GM18867 (cell line): Measurements from ENCODE around the gene NUP42.
A peak's percentile ranks its signal among the peaks of the same experiment; 100 is the strongest.

Experiments
- ATAC-seq: cut with Tn5 transposase; IDR thresholded peaks from one replicate; pipeline ENCODE4 v1.9.1; 2021; ENCODE audit warnings: mild to moderate bottlenecking, moderate library complexity; ENCODE audit not compliant: unreplicated experiment

Gene NUP42

GRCh38 chr7:23200331-23200730 is 18.5 kb downstream of the NUP42 start:
- no peak for ATAC-seq

GRCh38 chr7:23204241-23204640 is 22.4 kb downstream of the NUP42 start:
- no peak for ATAC-seq

- no peak for ATAC-seq
Measured at GRCh38 chr7:23205577-23205908, 23.7 kb downstream of the NUP42 start.

- ATAC-seq = no peak
Measured at GRCh38 chr7:23205909-23206767, 24.3 kb downstream of the NUP42 start.

DNA sequence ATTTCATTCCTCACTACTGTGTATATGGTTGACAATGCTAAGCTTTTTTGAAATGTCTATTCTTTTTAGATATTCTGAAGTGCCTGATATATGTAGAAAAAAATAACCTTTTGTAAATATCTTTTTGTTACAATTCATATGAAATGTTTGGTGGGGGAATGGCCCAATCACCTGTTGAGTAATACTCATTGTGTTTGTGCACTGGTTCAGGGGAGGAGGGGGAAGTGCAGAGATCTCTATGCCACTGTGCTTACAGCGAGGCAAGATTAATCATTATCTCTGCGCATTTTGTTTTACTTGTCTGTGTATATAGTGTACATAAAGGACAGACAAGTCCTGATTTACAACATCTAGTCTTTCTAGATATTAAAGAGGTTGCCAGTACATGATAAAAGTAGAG is 25.2 kb downstream of the NUP42 start:
- ATAC-seq = no peak

GRCh38 chr7:23207884-23208283 is 26.0 kb downstream of the NUP42 start:
- ATAC-seq = no peak

DNA sequence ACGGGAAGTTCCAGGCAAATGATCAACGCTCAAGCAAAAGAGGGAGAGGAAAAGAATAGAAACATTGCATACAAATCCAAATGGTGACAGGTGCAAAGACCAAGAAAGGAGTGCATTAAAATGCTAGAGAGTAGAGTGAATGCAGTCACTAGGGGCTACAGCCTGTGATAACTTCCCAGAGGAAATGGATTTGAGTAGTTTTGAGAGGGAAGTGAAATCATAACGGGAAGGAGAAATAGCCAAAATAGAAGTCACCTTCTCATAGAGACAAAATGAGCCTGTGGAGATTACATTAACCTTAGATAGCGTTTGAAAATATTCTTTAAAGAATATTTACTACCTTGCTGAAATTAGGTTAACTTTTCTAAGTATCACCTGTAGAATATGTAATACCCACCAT is 26.5 kb downstream of the NUP42 start:
- ATAC-seq = no peak

GRCh38 chr7:23210506-23210905 is 28.7 kb downstream of the NUP42 start:
- no peak for ATAC-seq

DNA sequence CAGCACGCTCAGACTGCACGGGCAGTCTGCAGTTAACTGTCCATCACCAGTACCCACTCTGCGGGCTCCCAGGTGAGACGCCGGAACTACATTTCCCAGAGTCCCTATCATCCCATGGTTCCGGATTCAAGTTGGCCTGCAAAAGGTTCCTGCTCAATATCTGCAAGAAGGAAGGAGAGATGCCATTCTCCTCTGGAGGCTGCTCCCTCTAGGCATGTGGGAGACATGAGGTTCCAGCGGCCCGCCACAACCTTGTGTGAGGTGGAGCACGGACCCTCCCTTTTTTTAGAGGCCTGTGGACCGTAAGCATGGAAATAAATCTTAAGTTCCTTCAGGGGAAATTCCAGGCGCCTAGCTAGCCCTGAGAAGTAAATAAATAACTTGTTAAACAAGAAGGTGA is 29.7 kb downstream of the NUP42 start:
- no peak for ATAC-seq

DNA sequence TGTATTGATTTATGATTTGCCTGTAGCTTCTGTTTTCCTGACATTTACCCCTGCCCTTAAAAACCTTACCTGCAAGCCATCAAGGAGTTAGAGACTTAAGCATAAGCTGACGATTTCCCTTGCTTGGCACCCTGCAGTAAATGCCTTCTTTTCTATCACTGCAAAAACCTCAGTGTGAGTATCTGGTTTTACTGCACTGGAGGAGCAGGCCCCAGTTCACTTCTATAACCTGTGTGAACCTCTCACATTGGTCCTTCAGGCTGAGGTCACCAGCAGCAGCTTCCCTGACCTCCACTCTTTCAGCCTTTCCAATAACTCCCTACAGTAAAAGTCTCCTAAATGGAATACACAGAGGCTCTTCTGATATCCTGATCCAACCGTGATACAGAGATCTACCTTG is 30.5 kb downstream of the NUP42 start:
- no peak for ATAC-seq

DNA sequence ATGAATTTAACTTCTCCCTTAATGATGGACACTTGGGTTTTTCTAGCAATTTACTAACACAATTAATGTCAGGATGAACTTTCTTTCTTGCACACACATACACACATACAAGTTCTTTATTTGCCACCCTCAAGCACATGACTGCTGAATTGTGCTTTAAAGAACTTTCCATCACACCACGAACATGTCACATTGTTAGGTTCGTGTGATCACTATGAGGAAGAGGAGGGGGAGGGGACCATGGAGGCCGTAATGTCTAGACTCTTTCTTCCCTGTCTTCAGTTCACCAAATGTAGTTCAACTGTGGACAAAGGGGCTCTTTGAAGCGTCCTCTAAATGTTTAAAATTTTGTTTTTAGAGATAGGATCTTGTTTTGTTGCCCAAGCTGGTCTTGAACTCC is 31.0 kb downstream of the NUP42 start:
- ATAC-seq = no peak

DNA sequence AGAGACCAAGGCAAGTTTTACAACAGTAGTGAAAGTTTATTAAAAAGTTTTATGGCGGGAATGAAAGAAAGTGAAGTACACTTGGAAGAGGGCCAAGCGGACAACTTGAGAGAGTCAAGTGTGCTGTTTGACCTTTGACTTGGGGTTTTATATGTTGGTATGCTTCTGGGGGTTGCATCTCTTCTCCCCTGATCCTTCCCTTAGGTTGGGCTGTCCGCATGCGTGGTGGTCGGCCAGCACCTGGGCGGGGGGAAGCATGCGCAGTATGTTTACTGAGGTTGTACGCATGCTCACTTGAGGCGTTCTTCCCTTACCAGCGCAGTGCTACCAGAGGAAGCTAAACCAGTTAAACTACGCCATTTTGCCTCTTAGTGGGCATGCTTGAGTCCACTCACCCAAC is 31.9 kb downstream of the NUP42 start:
- no peak for ATAC-seq

- no peak for ATAC-seq
Measured at GRCh38 chr7:23214423-23214822, 32.6 kb downstream of the NUP42 start.

DNA sequence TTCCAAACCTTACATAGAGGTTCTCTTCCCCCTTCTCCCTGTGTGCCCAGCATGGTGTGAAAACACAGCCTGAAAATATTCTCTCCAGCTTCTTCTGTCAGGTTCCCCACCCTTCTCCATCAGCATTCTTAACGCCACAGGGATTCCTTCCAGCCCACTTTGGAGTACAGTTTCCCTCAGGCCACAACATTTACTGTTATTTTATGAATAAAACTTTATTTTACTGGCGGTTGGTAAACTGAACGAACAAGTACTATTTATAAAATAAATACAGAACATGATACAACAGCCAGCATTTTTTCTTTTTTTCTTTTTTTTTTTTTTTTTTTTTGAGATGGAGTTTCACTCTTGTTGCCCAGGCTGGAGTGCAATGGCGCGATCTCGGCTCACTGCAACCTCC is 33.1 kb downstream of the NUP42 start:
- ATAC-seq = no peak

DNA sequence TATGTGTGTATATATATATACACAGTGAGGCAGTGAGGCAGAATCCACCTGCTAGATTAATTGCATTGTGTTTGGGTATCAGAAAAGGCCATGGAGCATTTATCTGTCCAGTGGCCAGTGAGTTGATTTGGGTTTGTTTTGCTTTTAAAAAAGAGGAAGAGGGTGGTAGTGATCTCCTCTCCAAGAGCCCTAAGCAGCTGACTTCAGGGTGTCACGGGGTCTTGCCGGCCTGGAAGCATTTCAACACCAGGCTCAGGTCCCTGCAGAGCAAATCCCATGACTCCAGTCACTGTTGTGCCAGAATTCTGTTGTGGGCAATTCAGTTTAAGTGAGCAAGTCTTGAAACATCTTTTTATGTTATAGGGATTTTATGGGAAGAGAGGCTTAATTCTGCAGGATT is 34.2 kb downstream of the NUP42 start:
- ATAC-seq = no peak

DNA sequence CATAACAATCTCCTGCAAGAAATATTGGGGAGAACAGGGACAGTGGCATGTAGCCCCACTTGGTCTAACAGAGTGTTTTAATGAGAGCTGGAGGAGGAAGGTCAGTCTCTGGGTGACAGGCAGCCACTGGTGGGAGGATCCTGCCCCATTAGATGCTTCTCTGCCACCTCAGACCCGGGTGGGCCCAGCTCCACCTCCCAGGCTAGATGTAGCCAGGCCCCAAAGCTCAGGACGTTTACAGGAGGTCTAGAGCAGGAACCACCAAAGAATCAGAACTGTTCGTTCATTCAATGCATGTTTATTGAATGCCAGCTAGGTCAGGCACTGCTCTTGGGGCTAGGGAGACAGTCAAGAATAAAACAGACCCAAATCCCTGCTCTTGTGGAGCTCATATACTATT is 36.3 kb downstream of the NUP42 start:
- no peak for ATAC-seq

DNA sequence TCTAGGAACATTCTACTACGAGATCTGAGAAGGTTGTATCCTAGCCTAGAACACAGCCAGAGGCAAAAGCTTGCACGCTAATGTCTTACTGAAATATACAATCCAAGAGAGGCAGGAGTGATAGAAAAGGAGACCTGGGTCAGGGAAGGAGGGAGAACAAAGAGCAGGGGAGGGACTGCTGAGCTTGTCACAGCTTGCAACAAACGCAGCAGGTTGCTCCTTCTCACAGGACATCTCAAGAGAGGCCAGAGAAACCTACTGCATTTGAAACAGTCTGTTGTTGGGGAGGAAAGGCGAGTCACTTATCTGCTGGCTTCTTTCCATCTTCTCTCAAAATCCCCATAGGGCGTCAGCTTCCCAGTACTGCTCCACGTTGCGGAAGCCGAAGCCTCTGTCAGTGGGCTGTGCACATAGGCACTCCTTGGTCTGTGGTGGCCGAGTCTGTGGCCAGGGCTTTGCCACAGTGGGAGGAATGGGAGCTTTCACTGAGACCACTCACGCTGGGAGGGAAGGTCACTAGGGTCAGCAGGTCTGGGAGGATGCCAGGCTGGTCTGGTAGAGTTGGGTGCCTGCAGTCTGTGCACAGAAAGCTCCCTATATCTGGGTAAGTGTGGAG is 39.0 kb downstream of the NUP42 start:
- no peak for ATAC-seq

- ATAC-seq = no peak
Measured at GRCh38 chr7:23222439-23223030, 40.7 kb downstream of the NUP42 start.

DNA sequence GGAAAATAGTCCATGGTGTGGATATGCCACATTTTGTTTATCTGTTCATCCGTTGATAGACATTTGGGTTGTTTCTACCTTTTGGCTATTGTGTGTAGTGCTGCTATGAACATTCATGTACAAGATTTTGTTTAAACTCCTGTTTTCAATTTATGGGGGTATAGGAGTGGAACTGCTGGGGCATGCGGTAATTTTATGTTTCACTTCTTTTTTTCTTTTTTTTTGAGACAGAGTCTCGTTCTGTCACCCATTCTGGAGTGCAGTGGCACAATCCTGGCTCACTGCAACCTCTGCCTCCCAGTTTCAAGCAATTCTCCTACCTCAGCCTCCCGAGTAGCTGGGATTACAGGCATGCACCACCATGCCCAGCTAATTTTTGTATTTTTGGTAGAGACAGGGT is 42.5 kb downstream of the NUP42 start:
- ATAC-seq = peak; percentile 66

- no peak for ATAC-seq
Measured at GRCh38 chr7:23226844-23227450, 45.1 kb downstream of the NUP42 start.

- ATAC-seq = no peak
Measured at GRCh38 chr7:23228412-23228811, 46.6 kb downstream of the NUP42 start.

DNA sequence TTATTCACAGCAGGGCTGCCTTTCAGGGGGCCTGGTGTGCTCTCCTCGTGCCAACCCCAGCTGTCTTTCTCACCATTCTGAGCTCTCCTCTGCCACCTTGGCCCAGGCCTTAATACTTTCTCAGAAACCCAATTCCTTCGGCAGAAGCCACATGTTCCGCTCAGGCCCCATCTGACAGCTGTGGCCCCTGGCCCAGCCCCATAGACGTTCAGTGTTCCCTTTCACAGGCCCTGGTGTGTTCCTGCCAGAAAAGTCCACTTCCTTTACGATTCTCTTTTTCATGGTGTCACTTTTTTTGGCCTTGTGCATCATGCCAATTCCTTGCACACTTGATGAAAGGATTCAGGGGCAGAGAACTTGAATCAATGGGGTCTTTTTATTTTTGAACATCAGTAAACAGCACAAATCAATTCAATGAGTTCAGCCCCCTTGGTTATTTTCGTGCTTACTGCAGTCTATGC is 48.8 kb downstream of the NUP42 start:
- no peak for ATAC-seq
